ENCODE measurements around the gene CEACAM3.

Gene CEACAM3

DNA sequence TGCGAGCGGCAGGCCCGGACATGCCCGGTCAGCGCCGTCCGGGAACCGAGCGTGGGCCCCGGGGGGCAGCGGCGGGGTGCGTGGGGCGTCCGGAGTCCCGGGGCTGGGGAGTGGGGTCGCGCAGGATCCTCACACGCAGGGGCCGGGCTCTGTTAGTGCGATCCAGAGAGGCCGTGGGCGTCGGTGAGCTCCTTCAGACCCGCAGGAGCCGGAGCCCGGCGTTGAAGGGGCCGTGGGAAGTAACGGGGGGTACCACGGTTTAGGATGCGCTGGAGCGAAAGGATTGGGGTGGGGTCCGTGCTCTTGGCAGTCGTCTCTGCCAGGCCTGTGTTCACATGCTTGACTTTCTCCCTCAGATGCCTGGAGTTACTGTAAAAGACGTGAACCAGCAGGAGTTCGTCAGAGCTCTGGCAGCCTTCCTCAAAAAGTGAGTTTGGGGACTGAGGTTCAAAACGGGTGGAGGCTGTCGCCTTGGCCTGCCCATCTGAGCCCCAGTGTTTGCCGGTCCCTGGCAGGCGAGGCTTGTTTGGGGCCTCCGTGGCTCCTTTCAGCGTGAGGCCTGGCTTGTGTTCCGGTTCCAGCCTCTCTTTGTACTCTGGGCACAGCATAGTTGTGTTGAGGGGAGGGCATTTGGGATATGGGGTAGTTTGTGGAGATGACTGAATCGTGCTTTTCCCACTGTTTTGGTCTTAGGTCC is 64.2 kb downstream of the CEACAM3 start:
- DNase-seq (ENCODE audit: low read depth in 2 of 2), result peak; percentile 34 to 44
- TF ChIP-seq, protein P1, sequence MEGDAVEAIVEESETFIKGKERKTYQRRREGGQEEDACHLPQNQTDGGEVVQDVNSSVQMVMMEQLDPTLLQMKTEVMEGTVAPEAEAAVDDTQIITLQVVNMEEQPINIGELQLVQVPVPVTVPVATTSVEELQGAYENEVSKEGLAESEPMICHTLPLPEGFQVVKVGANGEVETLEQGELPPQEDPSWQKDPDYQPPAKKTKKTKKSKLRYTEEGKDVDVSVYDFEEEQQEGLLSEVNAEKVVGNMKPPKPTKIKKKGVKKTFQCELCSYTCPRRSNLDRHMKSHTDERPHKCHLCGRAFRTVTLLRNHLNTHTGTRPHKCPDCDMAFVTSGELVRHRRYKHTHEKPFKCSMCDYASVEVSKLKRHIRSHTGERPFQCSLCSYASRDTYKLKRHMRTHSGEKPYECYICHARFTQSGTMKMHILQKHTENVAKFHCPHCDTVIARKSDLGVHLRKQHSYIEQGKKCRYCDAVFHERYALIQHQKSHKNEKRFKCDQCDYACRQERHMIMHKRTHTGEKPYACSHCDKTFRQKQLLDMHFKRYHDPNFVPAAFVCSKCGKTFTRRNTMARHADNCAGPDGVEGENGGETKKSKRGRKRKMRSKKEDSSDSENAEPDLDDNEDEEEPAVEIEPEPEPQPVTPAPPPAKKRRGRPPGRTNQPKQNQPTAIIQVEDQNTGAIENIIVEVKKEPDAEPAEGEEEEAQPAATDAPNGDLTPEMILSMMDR (IDR thresholded peaks at IDR 0.05; ENCODE audit: low read depth, low read length), result no peak
- peak overlapping the region; percentile 68 to 95 for H3K4me3 ChIP-seq (replicated peaks in 1 of 2; ENCODE audit: low read depth in 2 of 2, low read length in 2 of 2)

Measured in cardiac fibroblast (primary cell).